Esophagus muscularis mucosa (tissue), 4 donors: Measurements from ENCODE around the gene LINC01488. TPM values are rescaled to one million over a fixed set of nuclear protein-coding genes. Genes with fewer than 3 reads are reported as not detected.

ENCODE experiments used
- DNase-seq: peaks from one replicate; pipeline ENCODE4 v3.0.0-alpha.2; 2017; ENCODE audit errors: extremely low spot score
- H3K27ac ChIP-seq, 4 donors: fragments of 200-600 bp; sonication (generic); replicated peaks in 1 of 4; 1 replicate in 3 of 4; 2 replicates in 1 of 4; pipeline ENCODE4 v1.5.1; 2016 to 2019; ENCODE audit warnings: mild to moderate bottlenecking in 1 of 4
- H3K27me3 ChIP-seq, 4 donors: fragments of 200-600 bp; sonication (generic); one replicate each; pipeline versions ENCODE4 v1.5.1 to v1.6.0; 2016 to 2019
- H3K36me3 ChIP-seq, 4 donors: fragments of 200-600 bp; sonication (generic); one replicate each; pipeline ENCODE4 v1.5.1; 2016 to 2019
- H3K4me1 ChIP-seq, 4 donors: fragments of 200-600 bp; sonication (generic); one replicate each; pipeline ENCODE4 v1.5.1; 2016 to 2019
- H3K4me3 ChIP-seq, 4 donors: fragments of 200-600 bp; sonication (generic); 1 replicate in 2 of 4; 2 replicates in 2 of 4; pipeline ENCODE4 v1.5.1; 2016 to 2019; ENCODE audit warnings: mild to moderate bottlenecking in 4 of 4, moderate library complexity in 1 of 4
- H3K9me3 ChIP-seq, 4 donors: fragments of 200-600 bp; sonication (generic); 1 replicate in 3 of 4; 2 replicates in 1 of 4; pipeline ENCODE4 v1.5.1; 2016 to 2019
- EP300 ChIP-seq: sonication (generic); formaldehyde crosslinking; IDR thresholded peaks from one replicate; pipeline ENCODE4 v1.6.1; 2017; ENCODE audit warnings: antibody characterized with exemption
- POLR2A ChIP-seq: fragments of 450-650 bp; IDR thresholded peaks from one replicate; pipeline ENCODE4 v1.6.1; 2017; ENCODE audit warnings: antibody characterized with exemption, moderate library complexity, mild to moderate bottlenecking, low read depth
- POLR2AphosphoS5 ChIP-seq, 2 donors: sonication (generic); formaldehyde crosslinking; IDR thresholded peaks; one replicate each; pipeline ENCODE4 v1.6.1; 2017; ENCODE audit warnings: antibody characterized with exemption in 2 of 2
- WGBS: methylation state at CpG from one replicate; pipeline ENCODE4 v1.1.5; 2018; 5-methylcytosine and 5-hydroxymethylcytosine counted together
- intact Hi-C: fragments of 100-400 bp; cut with DNase I; formaldehyde crosslinking; loops from one replicate; pipeline ENCODE4 v1.15.1; 2023
- total RNA-seq, 4 donors: library from RNA; depleted of rRNA; stranded (reverse); fragments of >200 nt; gene quantifications; one replicate each; pipeline versions ENCODE4 v1.1.0 to v1.2.1, GENCODE V29; 2016
- TF ChIP-seq, protein P1 (sequence below), 3 experiments: fragments of 200-600 bp in 2 of 3; fragments of 450-650 bp in 1 of 3; sonication (generic) in 2 of 3; IDR thresholded peaks; one replicate each; pipeline ENCODE4 v1.5.1; 2017 to 2019; ENCODE audit warnings: antibody characterized with exemption in 3 of 3, mild to moderate bottlenecking in 2 of 3, moderate library complexity in 1 of 3

LINC01488 gene
- total RNA-seq, 4 donors from 2014 or later: not detected

DNA sequence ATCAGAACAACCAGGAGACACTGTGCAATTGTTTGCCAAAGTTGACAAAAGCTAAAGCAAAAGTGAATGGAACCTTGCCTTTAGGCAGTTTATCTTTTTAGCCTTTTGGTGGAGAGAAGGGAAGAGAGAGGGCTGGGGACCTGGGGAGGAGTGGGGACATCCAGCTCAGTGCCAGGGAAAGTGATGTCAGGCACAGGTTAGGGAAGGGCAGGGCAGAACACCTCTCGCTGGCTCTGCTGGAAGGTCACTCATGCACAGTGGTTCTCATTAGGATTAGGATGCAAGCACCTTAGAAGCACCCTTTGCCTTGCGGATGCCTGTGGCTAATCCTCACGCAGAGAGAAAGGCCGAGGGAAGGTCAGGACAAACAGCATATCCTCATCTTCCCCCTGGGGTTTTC, 14.3 kb upstream of the LINC01488 start:
- no peaks in the 10 kb centered on the region for H3K9me3 ChIP-seq
- no peak overlapping the region for H3K4me3 ChIP-seq
- no peaks in the 10 kb centered on the region for H3K36me3 ChIP-seq
- no peak for DNase-seq
- H3K27me3 ChIP-seq: peaks cover 0 to 9% (median 1%) of the 10 kb centered on the region in 4 donors
- TF ChIP-seq POLR2AphosphoS5 (IDR thresholded peaks at IDR 0.05): no peak
- TF ChIP-seq, protein P1, sequence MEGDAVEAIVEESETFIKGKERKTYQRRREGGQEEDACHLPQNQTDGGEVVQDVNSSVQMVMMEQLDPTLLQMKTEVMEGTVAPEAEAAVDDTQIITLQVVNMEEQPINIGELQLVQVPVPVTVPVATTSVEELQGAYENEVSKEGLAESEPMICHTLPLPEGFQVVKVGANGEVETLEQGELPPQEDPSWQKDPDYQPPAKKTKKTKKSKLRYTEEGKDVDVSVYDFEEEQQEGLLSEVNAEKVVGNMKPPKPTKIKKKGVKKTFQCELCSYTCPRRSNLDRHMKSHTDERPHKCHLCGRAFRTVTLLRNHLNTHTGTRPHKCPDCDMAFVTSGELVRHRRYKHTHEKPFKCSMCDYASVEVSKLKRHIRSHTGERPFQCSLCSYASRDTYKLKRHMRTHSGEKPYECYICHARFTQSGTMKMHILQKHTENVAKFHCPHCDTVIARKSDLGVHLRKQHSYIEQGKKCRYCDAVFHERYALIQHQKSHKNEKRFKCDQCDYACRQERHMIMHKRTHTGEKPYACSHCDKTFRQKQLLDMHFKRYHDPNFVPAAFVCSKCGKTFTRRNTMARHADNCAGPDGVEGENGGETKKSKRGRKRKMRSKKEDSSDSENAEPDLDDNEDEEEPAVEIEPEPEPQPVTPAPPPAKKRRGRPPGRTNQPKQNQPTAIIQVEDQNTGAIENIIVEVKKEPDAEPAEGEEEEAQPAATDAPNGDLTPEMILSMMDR (IDR thresholded peaks at IDR 0.05): no peak
- no peak for TF ChIP-seq EP300
- no peak for TF ChIP-seq POLR2A
- WGBS: 90% methylated on average over 4 of the region's 4 CpGs
- H3K4me1 ChIP-seq: peaks cover 18 to 37% (median 26%) of the 10 kb centered on the region in 4 donors
- intact Hi-C loops: no loop called here
- no peak overlapping the region for H3K27ac ChIP-seq

DNA sequence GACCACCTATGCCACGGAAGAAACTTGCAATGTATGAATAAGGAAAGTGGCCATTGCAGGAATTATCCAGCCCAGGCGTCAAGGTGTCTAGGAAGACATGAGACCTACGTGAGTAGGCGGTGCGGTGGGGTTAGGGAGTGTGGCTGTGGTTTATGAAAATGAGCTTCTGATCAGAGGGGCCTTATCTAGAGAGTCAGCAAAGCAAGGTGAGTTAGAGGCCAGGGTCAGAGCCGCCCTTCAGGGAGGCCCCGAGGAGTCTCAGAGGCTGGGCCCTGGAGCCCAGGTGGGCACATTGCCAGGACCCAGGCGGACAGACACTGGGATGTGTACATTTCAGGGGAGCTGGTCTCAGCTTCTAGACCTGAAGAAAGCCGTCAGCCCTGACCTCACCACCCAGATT, 13.8 kb upstream of the LINC01488 start:
- Histone ChIP-seq H3K27me3 (peaks cover 0 to 10% (median 1%) of the 10 kb centered on the region in 4 donors), H3K4me3 (no peak overlapping the region), H3K4me1 (peaks cover 14 to 32% (median 25%) of the 10 kb centered on the region in 4 donors), H3K27ac (no peak overlapping the region), H3K36me3 (no peaks in the 10 kb centered on the region), H3K9me3 (no peaks in the 10 kb centered on the region)
- WGBS: 90% methylated on average over 9 of the region's 9 CpGs
- TF ChIP-seq EP300 (no peak), POLR2A (no peak), POLR2AphosphoS5 (IDR thresholded peaks at IDR 0.05) (no peak)
- TF ChIP-seq, protein P1 (IDR thresholded peaks at IDR 0.05): no peak
- no peak for DNase-seq
- intact Hi-C loops: no loop called here

DNA sequence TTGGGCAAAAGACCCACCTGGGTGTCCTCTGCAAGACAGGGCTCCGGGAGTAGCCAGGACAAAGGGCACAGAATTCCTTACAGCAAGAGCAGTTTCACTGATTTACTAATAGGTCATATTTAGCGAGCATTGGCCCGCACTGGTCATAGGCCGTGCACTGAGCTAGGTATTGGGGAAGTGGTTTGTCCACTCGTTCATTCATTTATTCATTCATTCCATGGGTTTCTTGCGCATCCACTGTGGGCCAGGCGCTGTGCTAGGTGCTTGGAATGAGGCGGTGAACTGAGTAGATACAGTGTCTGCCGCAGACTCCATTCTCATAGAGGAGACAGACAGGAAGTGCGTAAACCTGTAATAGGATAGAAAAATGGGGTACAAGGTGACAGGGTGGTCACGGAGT, 13.2 kb upstream of the LINC01488 start:
- Histone ChIP-seq H3K36me3 (no peaks in the 10 kb centered on the region), H3K27me3 (peaks cover 0 to 10% (median 1%) of the 10 kb centered on the region in 4 donors), H3K9me3 (peaks cover 0 to 1% (median 0%) of the 10 kb centered on the region in 4 donors), H3K4me1 (peaks cover 9 to 26% (median 20%) of the 10 kb centered on the region in 4 donors), H3K4me3 (no peak overlapping the region), H3K27ac (no peak overlapping the region)
- intact Hi-C loops: no loop called here
- no peak for DNase-seq
- 97% methylated on average over 11 of the region's 11 CpGs for WGBS
- no peak for TF ChIP-seq POLR2A
- TF ChIP-seq POLR2AphosphoS5 (IDR thresholded peaks at IDR 0.05): no peak
- TF ChIP-seq, protein P1 (IDR thresholded peaks at IDR 0.05): no peak
- TF ChIP-seq EP300: no peak

DNA sequence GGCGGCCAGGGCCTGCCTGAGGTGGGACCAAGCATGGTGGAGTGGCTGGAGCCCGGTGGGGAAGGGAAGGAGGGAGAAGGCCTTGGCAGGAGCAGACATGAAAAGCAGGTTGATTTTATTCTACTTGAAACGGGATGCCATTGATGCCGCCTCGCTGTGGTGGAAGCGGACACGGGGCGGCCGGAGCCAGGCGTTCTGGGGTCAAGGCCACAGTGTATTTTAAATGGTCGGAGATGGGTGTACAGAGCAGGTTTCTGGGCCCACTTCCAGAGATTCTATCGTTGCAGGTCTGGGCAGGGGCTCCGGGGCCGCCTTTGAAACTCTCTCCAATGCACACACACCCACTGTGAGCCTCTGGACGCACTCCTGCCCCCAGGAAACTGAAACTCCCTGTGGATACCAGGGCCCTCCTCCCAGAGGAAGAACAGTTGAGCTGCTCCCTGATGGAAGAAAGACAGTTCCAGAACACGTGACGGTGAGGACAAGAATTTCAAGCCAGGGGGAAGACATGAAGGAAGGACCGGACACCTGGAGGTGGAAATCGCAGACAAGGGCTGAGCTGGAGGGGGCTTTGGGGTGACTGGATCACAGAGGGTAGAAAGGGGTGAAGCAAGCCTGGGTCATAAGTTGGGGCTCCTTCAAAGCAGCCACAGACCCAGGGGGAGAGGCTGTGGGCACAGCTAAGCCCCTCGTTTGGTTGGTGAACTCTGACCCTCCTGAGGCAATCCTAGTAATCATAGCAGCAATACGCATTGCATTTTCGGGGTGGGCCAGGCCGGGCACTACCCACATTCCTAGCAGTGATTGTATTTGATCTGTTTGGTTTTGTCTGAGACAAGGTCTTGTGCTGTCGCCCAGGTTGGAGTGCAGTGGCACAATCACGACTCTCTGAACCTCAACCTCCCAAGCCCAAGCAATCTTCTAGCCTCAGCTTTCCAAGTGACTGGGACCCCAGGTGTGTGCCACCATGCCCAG, 12.3 kb upstream of the LINC01488 start:
- DNase-seq: no peak
- H3K4me3 ChIP-seq: no peak overlapping the region
- TF ChIP-seq, protein P1 (IDR thresholded peaks at IDR 0.05): no peak
- no peak for TF ChIP-seq POLR2AphosphoS5 (IDR thresholded peaks at IDR 0.05)
- TF ChIP-seq EP300: no peak
- TF ChIP-seq POLR2A: no peak
- no peaks in the 10 kb centered on the region for H3K36me3 ChIP-seq
- H3K4me1 ChIP-seq: peaks cover 0 to 19% (median 13%) of the 10 kb centered on the region in 4 donors
- H3K27ac ChIP-seq: no peak overlapping the region
- H3K27me3 ChIP-seq: peaks cover 0 to 10% (median 0%) of the 10 kb centered on the region in 4 donors
- WGBS: 91% methylated on average over 24 of the region's 25 CpGs
- peaks cover 0 to 5% (median 2%) of the 10 kb centered on the region in 4 donors for H3K9me3 ChIP-seq
- intact Hi-C loops: no loop called here
